Measurements from ENCODE around the gene SLC37A3.

DNA sequence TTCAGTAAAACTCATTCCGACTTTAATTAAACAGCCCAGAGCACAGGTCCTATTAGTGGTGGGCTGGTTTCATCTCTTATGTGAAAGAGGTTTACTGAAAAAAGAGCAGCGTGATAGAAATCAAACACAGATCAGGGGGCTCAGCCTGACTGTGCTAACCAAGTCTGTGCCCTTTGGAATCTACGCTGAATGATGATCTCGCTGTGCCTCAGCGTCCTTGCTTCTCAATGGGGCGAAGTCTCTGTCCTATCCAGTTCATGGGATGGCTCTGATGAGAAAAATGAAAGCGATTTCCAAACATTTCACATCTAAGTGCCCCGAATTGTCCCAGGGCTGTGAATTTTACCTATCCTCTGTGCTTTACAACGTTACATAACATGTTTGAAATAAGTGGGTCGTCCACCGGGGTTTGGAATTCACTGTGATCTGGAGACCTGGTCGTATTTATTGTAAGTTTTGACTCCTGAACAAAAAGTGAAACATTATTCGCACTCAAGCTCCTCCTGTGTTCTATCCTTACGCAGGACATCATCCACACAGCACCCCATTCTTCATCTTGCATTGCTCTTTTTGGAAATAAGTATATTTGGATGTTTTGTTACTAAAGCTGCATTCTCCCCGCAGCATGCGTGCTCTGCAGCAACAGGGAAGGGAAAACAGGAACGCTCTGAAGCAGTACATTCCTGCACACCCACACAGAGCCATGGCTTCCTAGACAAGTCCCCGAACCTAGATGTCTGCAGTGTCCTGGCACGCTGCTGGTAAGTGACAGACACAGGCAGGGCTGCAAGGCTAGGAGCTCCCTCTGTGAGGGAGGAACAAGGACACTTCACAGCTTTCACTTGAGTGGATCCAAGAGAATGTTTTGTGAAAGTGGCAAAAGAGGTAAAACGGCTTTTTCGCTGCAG lies 83.5 kb downstream of the SLC37A3 start:
- TF ChIP-seq, protein P1, sequence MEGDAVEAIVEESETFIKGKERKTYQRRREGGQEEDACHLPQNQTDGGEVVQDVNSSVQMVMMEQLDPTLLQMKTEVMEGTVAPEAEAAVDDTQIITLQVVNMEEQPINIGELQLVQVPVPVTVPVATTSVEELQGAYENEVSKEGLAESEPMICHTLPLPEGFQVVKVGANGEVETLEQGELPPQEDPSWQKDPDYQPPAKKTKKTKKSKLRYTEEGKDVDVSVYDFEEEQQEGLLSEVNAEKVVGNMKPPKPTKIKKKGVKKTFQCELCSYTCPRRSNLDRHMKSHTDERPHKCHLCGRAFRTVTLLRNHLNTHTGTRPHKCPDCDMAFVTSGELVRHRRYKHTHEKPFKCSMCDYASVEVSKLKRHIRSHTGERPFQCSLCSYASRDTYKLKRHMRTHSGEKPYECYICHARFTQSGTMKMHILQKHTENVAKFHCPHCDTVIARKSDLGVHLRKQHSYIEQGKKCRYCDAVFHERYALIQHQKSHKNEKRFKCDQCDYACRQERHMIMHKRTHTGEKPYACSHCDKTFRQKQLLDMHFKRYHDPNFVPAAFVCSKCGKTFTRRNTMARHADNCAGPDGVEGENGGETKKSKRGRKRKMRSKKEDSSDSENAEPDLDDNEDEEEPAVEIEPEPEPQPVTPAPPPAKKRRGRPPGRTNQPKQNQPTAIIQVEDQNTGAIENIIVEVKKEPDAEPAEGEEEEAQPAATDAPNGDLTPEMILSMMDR (IDR thresholded peaks at IDR 0.05): no peak
- TF ChIP-seq EP300 (IDR thresholded peaks at IDR 0.05): no peak
